Measurements from ENCODE around the gene PRPF19. TPM values are rescaled to one million over a fixed set of nuclear protein-coding genes. Genes with fewer than 3 reads are reported as not detected.

The PRPF19 gene
- total and polyA plus RNA-seq, 2 experiments from 2014 or later: 19.1 to 58.9 TPM

DNA sequence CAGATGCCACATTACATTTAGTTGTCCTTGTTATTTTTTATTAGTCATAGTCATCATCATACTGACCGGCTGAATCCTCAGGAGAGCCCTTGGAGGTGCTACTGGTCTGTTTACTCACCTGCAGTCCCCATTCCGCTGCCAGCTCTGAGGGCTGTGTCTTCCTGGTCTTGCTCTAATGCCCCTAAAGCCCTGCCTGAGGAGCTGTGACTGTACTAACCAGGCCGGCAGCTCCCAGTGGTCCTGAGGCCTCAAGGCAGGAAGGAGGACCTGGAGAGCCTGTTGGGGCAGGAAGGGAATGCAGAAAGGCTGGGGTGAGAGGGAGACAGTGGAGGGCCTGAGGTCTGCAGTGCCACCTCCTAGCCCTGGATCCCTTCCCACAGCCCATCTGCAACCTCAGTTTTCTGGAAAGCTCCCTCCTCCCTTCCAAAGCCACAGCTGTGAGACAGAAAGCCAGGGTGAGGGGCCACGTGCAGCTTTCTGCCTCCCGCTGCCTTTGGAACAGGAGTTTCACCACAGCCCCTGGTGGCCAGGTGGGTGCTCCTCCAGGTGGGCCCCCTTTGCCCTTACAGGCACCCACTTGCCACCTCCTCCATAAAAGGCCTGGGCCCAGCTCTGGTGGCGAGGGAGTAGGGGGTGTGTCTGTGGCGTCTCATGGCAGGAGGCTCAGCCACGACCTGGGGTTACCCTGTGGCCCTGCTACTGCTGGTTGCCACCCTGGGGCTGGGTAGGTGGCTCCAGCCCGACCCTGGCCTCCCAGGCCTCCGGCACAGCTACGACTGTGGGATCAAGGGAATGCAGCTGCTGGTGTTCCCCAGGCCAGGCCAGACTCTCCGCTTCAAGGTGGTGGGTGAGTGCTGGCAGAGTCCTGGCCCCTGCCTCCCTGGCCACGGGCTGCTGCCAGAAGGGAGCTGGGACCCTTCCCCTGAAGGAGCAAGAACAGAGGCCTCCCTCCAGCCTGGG lies 39.2 kb downstream of the PRPF19 start, which contains the start of gene ZP1:
Gene ZP1 (plus strand): TSS at position 632 of the 960 bp plus-strand sequence. CDS start 20 bp downstream, at position 652.
- H4K20me1 ChIP-seq (ENCODE audit: insufficient read depth): no peaks in the 10 kb centered on the region
- no peak within 1 kb of the TSS for H2AFZ ChIP-seq
- H3K9ac ChIP-seq: no peak within 1 kb of the TSS
- DNase-seq: no peak
- TF ChIP-seq EZH2phosphoT487 (IDR thresholded peaks at IDR 0.05; ENCODE audit: insufficient read depth, low read depth) (no peak), EZH2 (IDR thresholded peaks at IDR 0.05; ENCODE audit: insufficient read depth, poor library complexity, severe bottlenecking) (no peak)
- 49 to 54% methylated on average over 12 to 13 of the region's 13 CpGs for WGBS, 2 experiments (ENCODE audit: low coverage in 1 of 2, low lambda C conversion rate in 2 of 2, missing lambda C conversion rate in 2 of 2)
- no peak within 1 kb of the TSS for H3K4me2 ChIP-seq (ENCODE audit: unreplicated experiment)
- in situ Hi-C loops (cut with MboI): no loop called here
- no peaks in the 10 kb centered on the region for H3K27me3 ChIP-seq (replicated peaks; ENCODE audit: insufficient read depth)
- H3K4me1 ChIP-seq (ENCODE audit: insufficient read depth): peaks cover 9% of the 10 kb centered on the region
- no peaks in the 10 kb centered on the region for H3F3A ChIP-seq (ENCODE audit: insufficient read depth)
- H3K79me2 ChIP-seq (ENCODE audit: insufficient read depth): no peaks in the 10 kb centered on the region
- no peaks in the 10 kb centered on the region for H3K36me3 ChIP-seq (ENCODE audit: low read depth)
- H3K9me2 ChIP-seq (ENCODE audit: insufficient read depth): no peaks in the 10 kb centered on the region
- no peak within 1 kb of the TSS for H3K4me3 ChIP-seq
- H3K27ac ChIP-seq: no peak within 1 kb of the TSS
- no peaks in the 10 kb centered on the region for H3K9me3 ChIP-seq (ENCODE audit: low read depth)

GRCh38 chr11:60864856-60865513 lies 41.4 kb downstream of the PRPF19 start:
- Histone ChIP-seq H3K36me3 (ENCODE audit: low read depth) (no peaks in the 10 kb centered on the region), H4K20me1 (ENCODE audit: insufficient read depth) (no peaks in the 10 kb centered on the region), H3K4me1 (ENCODE audit: insufficient read depth) (no peaks in the 10 kb centered on the region), H3K9ac (no peak overlapping the region), H3K79me2 (ENCODE audit: insufficient read depth) (no peaks in the 10 kb centered on the region), H3K27me3 (replicated peaks; ENCODE audit: insufficient read depth) (no peaks in the 10 kb centered on the region), H3K9me2 (ENCODE audit: insufficient read depth) (no peaks in the 10 kb centered on the region), H3K4me3 (no peak overlapping the region), H3K4me2 (ENCODE audit: unreplicated experiment) (no peak overlapping the region), H2AFZ (no peak overlapping the region), H3F3A (ENCODE audit: insufficient read depth) (no peaks in the 10 kb centered on the region), H3K27ac (no peak overlapping the region), H3K9me3 (ENCODE audit: low read depth) (no peaks in the 10 kb centered on the region)
- WGBS, 2 experiments (ENCODE audit: low coverage in 1 of 2, low lambda C conversion rate in 2 of 2, missing lambda C conversion rate in 2 of 2): 40 to 45% methylated on average over 4 to 7 of the region's 7 CpGs
- TF ChIP-seq EZH2 (IDR thresholded peaks at IDR 0.05; ENCODE audit: insufficient read depth, poor library complexity, severe bottlenecking): no peak
- no peak for TF ChIP-seq EZH2phosphoT487 (IDR thresholded peaks at IDR 0.05; ENCODE audit: insufficient read depth, low read depth)
- in situ Hi-C loops (cut with MboI): no loop called here
- no peak for DNase-seq

GRCh38 chr11:60863550-60864521 lies 42.5 kb downstream of the PRPF19 start:
- Histone ChIP-seq H3K4me1 (ENCODE audit: insufficient read depth) (no peaks in the 10 kb centered on the region), H3K4me2 (ENCODE audit: unreplicated experiment) (no peak overlapping the region), H3K36me3 (ENCODE audit: low read depth) (no peaks in the 10 kb centered on the region), H3K9me3 (ENCODE audit: low read depth) (no peaks in the 10 kb centered on the region), H3K27ac (no peak overlapping the region), H2AFZ (no peak overlapping the region), H3K79me2 (ENCODE audit: insufficient read depth) (no peaks in the 10 kb centered on the region), H3K9ac (no peak overlapping the region), H3F3A (ENCODE audit: insufficient read depth) (no peaks in the 10 kb centered on the region), H3K9me2 (ENCODE audit: insufficient read depth) (no peaks in the 10 kb centered on the region), H4K20me1 (ENCODE audit: insufficient read depth) (no peaks in the 10 kb centered on the region), H3K27me3 (replicated peaks; ENCODE audit: insufficient read depth) (no peaks in the 10 kb centered on the region), H3K4me3 (no peak overlapping the region)
- TF ChIP-seq EZH2phosphoT487 (IDR thresholded peaks at IDR 0.05; ENCODE audit: insufficient read depth, low read depth): no peak
- TF ChIP-seq EZH2 (IDR thresholded peaks at IDR 0.05; ENCODE audit: insufficient read depth, poor library complexity, severe bottlenecking): no peak
- in situ Hi-C loops (cut with MboI): no loop called here
- no peak for DNase-seq
- 69 to 70% methylated on average over 16 of the region's 16 CpGs for WGBS, 2 experiments (ENCODE audit: low coverage in 1 of 2, low lambda C conversion rate in 2 of 2, missing lambda C conversion rate in 2 of 2)

DNA sequence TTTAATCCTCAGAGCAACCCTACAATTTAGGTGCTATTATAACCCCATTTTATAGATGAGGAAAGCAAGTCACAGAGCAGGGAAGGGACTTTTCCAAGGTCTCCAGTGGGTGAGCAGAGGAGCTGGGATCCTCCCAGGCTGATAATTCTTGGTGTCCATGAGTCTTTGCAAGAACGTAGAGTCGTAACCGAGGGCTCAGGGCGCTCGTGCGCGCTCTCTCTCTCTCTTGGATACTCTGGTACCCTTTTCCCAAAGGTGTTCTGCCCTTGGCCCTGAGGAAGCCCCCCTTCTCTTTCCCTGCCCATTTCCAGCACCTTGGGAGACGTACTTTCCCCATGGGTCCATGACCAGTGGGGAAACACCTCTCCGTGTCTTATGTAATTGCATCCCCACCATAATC lies 44.2 kb downstream of the PRPF19 start:
- Histone ChIP-seq H3K36me3 (ENCODE audit: low read depth) (no peaks in the 10 kb centered on the region), H3K9me2 (ENCODE audit: insufficient read depth) (no peaks in the 10 kb centered on the region), H4K20me1 (ENCODE audit: insufficient read depth) (no peaks in the 10 kb centered on the region), H2AFZ (no peak overlapping the region), H3K4me2 (ENCODE audit: unreplicated experiment) (no peak overlapping the region), H3K27me3 (replicated peaks; ENCODE audit: insufficient read depth) (no peaks in the 10 kb centered on the region), H3K9me3 (ENCODE audit: low read depth) (no peaks in the 10 kb centered on the region), H3K79me2 (ENCODE audit: insufficient read depth) (no peaks in the 10 kb centered on the region), H3K9ac (no peak overlapping the region), H3K4me1 (ENCODE audit: insufficient read depth) (no peaks in the 10 kb centered on the region), H3K27ac (no peak overlapping the region), H3K4me3 (no peak overlapping the region), H3F3A (ENCODE audit: insufficient read depth) (no peaks in the 10 kb centered on the region)
- TF ChIP-seq EZH2 (IDR thresholded peaks at IDR 0.05; ENCODE audit: insufficient read depth, poor library complexity, severe bottlenecking) (no peak), EZH2phosphoT487 (IDR thresholded peaks at IDR 0.05; ENCODE audit: insufficient read depth, low read depth) (no peak)
- in situ Hi-C loops (cut with MboI): no loop called here
- DNase-seq: no peak
- 85 to 90% methylated on average over 9 of the region's 9 CpGs for WGBS, 2 experiments (ENCODE audit: low coverage in 1 of 2, low lambda C conversion rate in 2 of 2, missing lambda C conversion rate in 2 of 2)

Data from GM23248 (cell line).